ENCODE data around the gene FMN1. TPM values are rescaled to one million over a fixed set of nuclear protein-coding genes. Genes with fewer than 3 reads are reported as not detected.

FMN1 gene
- total and polyA plus RNA-seq, 2 of the 8 experiments (the other 6 are each of a cell fraction or from before 2014, with no cell fraction given): 0.27 to 3.7 TPM

GRCh38 chr15:32716915-32717425 is 477.5 kb downstream of the FMN1 start:
- Histone ChIP-seq H2BK120ac (replicated peaks; ENCODE audit: low read depth, low read length) (no peak overlapping the region), H2AK5ac (ENCODE audit: low read depth, low read length) (no peak overlapping the region), H3K56ac (replicated peaks; ENCODE audit: insufficient read length, low read depth, low read length) (no peak overlapping the region), H3K14ac (ENCODE audit: insufficient read length) (no peak overlapping the region), H3K4me2 (ENCODE audit: insufficient read depth in 1 of 2, low read depth in 2 of 2, low read length in 2 of 2) (peak overlapping the region; percentile 87 to 99), H3K79me2 (ENCODE audit: control insufficient read depth in 1 of 2, insufficient read depth in 2 of 2, low read length in 2 of 2) (no peaks in the 10 kb centered on the region), H3K23me2 (ENCODE audit: low read depth, low read length) (peaks cover 17% of the 10 kb centered on the region; the same call in 1 of the 2 replicates), H4K8ac (ENCODE audit: extremely low read depth, insufficient read depth, low read length) (no peak overlapping the region), H2BK15ac (ENCODE audit: low read length) (no peak overlapping the region), H4K91ac (replicated peaks; ENCODE audit: insufficient read length, low read length) (no peak overlapping the region), H3K9me3 (ENCODE audit: insufficient read depth in 2 of 2, low read depth in 1 of 2, low read length in 1 of 2) (no peaks in the 10 kb centered on the region), H2BK5ac (ENCODE audit: low read depth, low read length) (no peak overlapping the region), H3K23ac (ENCODE audit: insufficient read length) (no peak overlapping the region), H2AFZ (ENCODE audit: low read length) (no peak overlapping the region), H3K4me3 (ENCODE audit: extremely low read depth in 1 of 4, insufficient read depth in 2 of 4, low read depth in 3 of 4, low read length in 4 of 4) (peak overlapping the region; percentile 38 to 64 (median 52)), H2BK12ac (ENCODE audit: low read depth, low read length) (no peak overlapping the region), H3K4me1 (replicated peaks in 1 of 4; ENCODE audit: control insufficient read depth in 3 of 4, insufficient read depth in 4 of 4, low read length in 3 of 4) (peaks cover 0 to 19% (median 8%) of the 10 kb centered on the region in 4 experiments; a peak in 6 of 7 replicates), H3K27ac (ENCODE audit: low read depth, low read length) (no peak overlapping the region), H4K5ac (ENCODE audit: insufficient read length, low read depth, low read length) (no peak overlapping the region), H3K18ac (ENCODE audit: extremely low read depth, low read length) (no peak overlapping the region), H3K79me1 (ENCODE audit: low read depth, low read length) (no peaks in the 10 kb centered on the region), H3K27me3 (replicated peaks in 1 of 4; ENCODE audit: control insufficient read depth in 3 of 4, extremely low read depth in 1 of 4, insufficient read depth in 3 of 4, low read length in 3 of 4) (peaks cover 37 to 65% (median 54%) of the 10 kb centered on the region in 4 experiments), H3K9ac (replicated peaks in 1 of 4; ENCODE audit: extremely low read depth in 1 of 4, low read depth in 3 of 4, low read length in 3 of 4) (no peak overlapping the region), H3K36me3 (ENCODE audit: control insufficient read depth in 2 of 4, insufficient read depth in 4 of 4, low read length in 3 of 4) (no peaks in the 10 kb centered on the region; a peak in 1 of 8 replicates), H4K20me1 (replicated peaks in 1 of 2; ENCODE audit: control insufficient read depth in 1 of 2, insufficient read depth in 2 of 2, low read length in 2 of 2) (peaks cover 0 to 2% of the 10 kb centered on the region in 2 experiments), H3K4ac (replicated peaks; ENCODE audit: insufficient read length, low read depth, low read length) (no peak overlapping the region), H2BK20ac (ENCODE audit: low read length) (no peak overlapping the region)
- POLR2A ChIA-PET (ENCODE audit: partially characterized antibody): no interaction called here
- 14% methylated on average over 19 of the region's 21 CpGs; no CpG with 5 or more reads in 1 of the 2 experiments for WGBS, 2 experiments (ENCODE audit: extremely low coverage in 1 of 2, insufficient coverage in 1 of 2, insufficient read length in 1 of 2, insufficient replicate concordance in 2 of 2, low coverage in 1 of 2, low lambda C conversion rate in 2 of 2, missing lambda C conversion rate in 1 of 2)
- FAIRE-seq: peak; percentile 13
- CTCF ChIA-PET (ENCODE audit: partially characterized antibody): interaction anchor here (0.6 to 1.1 kb wide), 3 partner anchors 34 to 499 kb away, joined by 3 to 5 read pairs (median 3); no protein-coding TSS in a partner anchor
- DNase-seq (ENCODE audit: low read depth in 1 of 2, low spot score in 2 of 2): no peak
- TF ChIP-seq EZH2 (IDR thresholded peaks at IDR 0.05; ENCODE audit: low read depth, low read length, severe bottlenecking) (peak; percentile 23), RNF2 (IDR thresholded peaks at IDR 0.05; ENCODE audit: borderline replicate concordance, low read depth, low read length, missing control alignments, poor library complexity, severe bottlenecking) (peak; percentile 23), E2F6 (IDR thresholded peaks at IDR 0.05) (0 out of 2 replicates have a peak, but pooled peaks have one; percentile 21), SUZ12 (IDR thresholded peaks at IDR 0.05; ENCODE audit: low read length) (peak; percentile 61), YY1 (IDR thresholded peaks at IDR 0.05; ENCODE audit: low read depth, low read length) (no peak)
